OCI-LY7 (cell line): ENCODE measurements around the gene IGSF9. TPM values are rescaled to one million over a fixed set of nuclear protein-coding genes. Genes with fewer than 3 reads are reported as not detected.

Experiments
- BruUV-seq: library from RNA; stranded (reverse); fragments of 400-500 nt; replicated peaks from 2 replicates; lab custom pipeline; 2021; lab: Mats Ljungman, UMichigan
- CTCF ChIA-PET: fragments of 300-600 bp; sonication (Branson Sonifier 250); formaldehyde crosslinking; loops from one replicate; lab custom pipeline; 2022; ENCODE audit warnings: antibody characterized with exemption; ENCODE audit not compliant: unreplicated experiment; lab: Charles Lee
- POLR2A ChIA-PET: fragments of 300-600 bp; sonication (Branson Sonifier 250); formaldehyde crosslinking; loops from one replicate; lab custom pipeline; 2022; ENCODE audit warnings: antibody characterized with exemption; lab: Charles Lee
- DNase-seq: peaks from one replicate; pipeline ENCODE4 v3.0.0-alpha.2; 2015; ENCODE audit warnings: low spot score
- H2AFZ ChIP-seq: fragments of 200-600 bp; sonication (generic), shearing (Covaris generic); 2 replicates; pipeline ENCODE4 v1.6.1; 2014; ENCODE audit warnings: mild to moderate bottlenecking, antibody characterized with exemption, low read length, moderate library complexity
- H3K27ac ChIP-seq: fragments of 200-600 bp; sonication (generic); 2 replicates; pipeline ENCODE4 v1.5.1; 2014; ENCODE audit warnings: mixed run types, low read depth, mild to moderate bottlenecking, moderate library complexity, low read length, inconsistent platforms; ENCODE audit not compliant: poor library complexity, severe bottlenecking
- H3K36me3 ChIP-seq: fragments of 200-600 bp; sonication (generic); 2 replicates; pipeline ENCODE4 v1.6.1; 2014; ENCODE audit warnings: mild to moderate bottlenecking, antibody characterized with exemption, low read length, moderate library complexity, mixed read lengths; ENCODE audit not compliant: insufficient read depth
- H3K4me1 ChIP-seq: fragments of 200-600 bp; sonication (generic); 2 replicates; pipeline ENCODE4 v1.5.1; 2014; ENCODE audit warnings: mild to moderate bottlenecking, low read length; ENCODE audit not compliant: insufficient read depth, poor library complexity, severe bottlenecking
- H3K4me2 ChIP-seq: fragments of 200-600 bp; sonication (generic); 2 replicates; pipeline ENCODE4 v1.6.1; 2014; ENCODE audit warnings: mild to moderate bottlenecking, low read length
- H3K4me3 ChIP-seq: fragments of 200-600 bp; sonication (generic); 2 replicates; pipeline ENCODE4 v1.5.1; 2014; ENCODE audit warnings: mild to moderate bottlenecking, low read depth, low read length; ENCODE audit not compliant: poor library complexity, severe bottlenecking
- H3K79me2 ChIP-seq: fragments of 200-600 bp; sonication (generic); 2 replicates; pipeline ENCODE4 v1.6.1; 2016; ENCODE audit warnings: low read depth, mild to moderate bottlenecking, low read length, moderate library complexity, mixed read lengths; ENCODE audit not compliant: insufficient read depth
- H3K9me2 ChIP-seq: fragments of 200-600 bp; sonication (generic); 2 replicates; pipeline ENCODE4 v1.6.1; 2016; ENCODE audit warnings: mild to moderate bottlenecking, low read length, mixed read lengths; ENCODE audit not compliant: insufficient read depth
- H3K9me3 ChIP-seq: fragments of 200-600 bp; sonication (generic); 2 replicates; pipeline ENCODE4 v1.6.1; 2014; ENCODE audit warnings: mild to moderate bottlenecking, mixed run types, low read length, mixed read lengths
- H4K20me1 ChIP-seq: fragments of 200-600 bp; sonication (generic); 2 replicates; pipeline ENCODE4 v1.6.1; 2014; ENCODE audit warnings: mild to moderate bottlenecking, antibody characterized with exemption, low read length, moderate library complexity, mixed read lengths; ENCODE audit not compliant: insufficient read depth
- CTCF ChIP-seq: fragments of 200-600 bp; sonication (generic); conservative IDR thresholded peaks from 2 replicates; pipeline ENCODE4 v1.5.1; 2014; ENCODE audit warnings: mild to moderate bottlenecking, antibody characterized with exemption, low read length, moderate library complexity, mixed read lengths
- EZH2phosphoT487 ChIP-seq: fragments of 200-600 bp; sonication (generic); IDR thresholded peaks from 2 replicates; pipeline ENCODE4 v1.6.1; 2018; ENCODE audit warnings: low read depth, borderline replicate concordance, mild to moderate bottlenecking, mixed run types, antibody characterized with exemption, low read length, moderate library complexity, mixed read lengths
- intact Hi-C: fragments of 100-400 bp; cut with micrococcal nuclease; formaldehyde crosslinking; loops from one replicate; pipeline ENCODE4 v1.10.0; 2022; ENCODE audit not compliant: unreplicated experiment
- total RNA-seq, 2 experiments: library from RNA; depleted of rRNA in 1 of 2; stranded (reverse); fragments of >200 nt in 1 of 2; shearing (Covaris generic) in 1 of 2; gene quantifications; 2 replicates each; pipeline ENCODE4 v1.2.3, GENCODE V29; 2014 to 2022

The IGSF9 gene
- total RNA-seq, 2 experiments from 2014 or later: not detected

GRCh38 chr1:159927849-159928431 is 17.5 kb downstream of the IGSF9 start:
- peaks cover 18% of the 10 kb centered on the region for H3K4me1 ChIP-seq
- no peak for DNase-seq
- no peak overlapping the region for H3K4me2 ChIP-seq
- no peak overlapping the region for H2AFZ ChIP-seq
- no TSS peak for BruUV-seq
- TF ChIP-seq CTCF (no peak), EZH2phosphoT487 (no peak)
- POLR2A ChIA-PET: no interaction called here
- H3K9me3 ChIP-seq: no peaks in the 10 kb centered on the region
- no peaks in the 10 kb centered on the region for H3K9me2 ChIP-seq
- CTCF ChIA-PET: no interaction called here
- intact Hi-C loops: no loop called here
- peaks cover 24% of the 10 kb centered on the region; the same call in 1 of the 2 replicates for H3K79me2 ChIP-seq
- no peak overlapping the region for H3K27ac ChIP-seq
- no peak overlapping the region for H3K4me3 ChIP-seq
- H4K20me1 ChIP-seq: no peaks in the 10 kb centered on the region
- H3K36me3 ChIP-seq: no peaks in the 10 kb centered on the region

- no peaks in the 10 kb centered on the region for H3K9me2 ChIP-seq
- no peaks in the 10 kb centered on the region for H3K9me3 ChIP-seq
- CTCF ChIA-PET: interaction anchor here (0.6 kb wide), 1 partner anchor 56 kb away, joined by 3 read pairs; no protein-coding TSS in a partner anchor
- no peaks in the 10 kb centered on the region for H4K20me1 ChIP-seq
- no peak overlapping the region for H3K4me3 ChIP-seq
- BruUV-seq: no TSS peak
- H3K4me1 ChIP-seq: peaks cover 25% of the 10 kb centered on the region
- H3K27ac ChIP-seq: no peak overlapping the region
- no peak for DNase-seq
- H3K4me2 ChIP-seq: no peak overlapping the region
- TF ChIP-seq EZH2phosphoT487: no peak
- no peak for TF ChIP-seq CTCF
- POLR2A ChIA-PET: no interaction called here
- peaks cover 30% of the 10 kb centered on the region; the same call in 1 of the 2 replicates for H3K79me2 ChIP-seq
- H3K36me3 ChIP-seq: no peaks in the 10 kb centered on the region
- intact Hi-C loops: no loop called here
- no peak overlapping the region for H2AFZ ChIP-seq
Observed at GRCh38 chr1:159927211-159927848, 18.1 kb downstream of the IGSF9 start.

- Histone ChIP-seq H3K4me1 (peaks cover 41% of the 10 kb centered on the region), H3K9me2 (no peaks in the 10 kb centered on the region), H4K20me1 (no peaks in the 10 kb centered on the region), H3K36me3 (peaks cover 4% of the 10 kb centered on the region; the same call in 1 of the 2 replicates), H3K4me2 (peak overlapping the region; percentile 90), H3K9me3 (no peaks in the 10 kb centered on the region), H3K79me2 (peaks cover 44% of the 10 kb centered on the region; the same call in 1 of the 2 replicates), H2AFZ (peak overlapping the region; percentile 90; the same call in 1 of the 2 replicates), H3K27ac (no peak overlapping the region), H3K4me3 (peak overlapping the region; percentile 94)
- BruUV-seq: no TSS peak
- ChIA-PET CTCF (interaction anchor here (0.6 kb wide), 1 partner anchor 165 kb away, joined by 4 read pairs; no protein-coding TSS in a partner anchor), POLR2A (no interaction called here)
- no peak for DNase-seq
- TF ChIP-seq CTCF (no peak), EZH2phosphoT487 (no peak)
- intact Hi-C loops: no loop called here
Observed at GRCh38 chr1:159925719-159926078, 19.7 kb downstream of the IGSF9 start.
